Measurements from ENCODE around the gene RAB28. TPM values are rescaled to one million over a fixed set of nuclear protein-coding genes. Genes with fewer than 3 reads are reported as not detected.

Gene RAB28
- total and polyA plus RNA-seq, 9 of the 15 experiments (the other 6 are each of a cell fraction or from before 2014, with no cell fraction given), result 6.7 to 40.4 (median 23.0) TPM

DNA sequence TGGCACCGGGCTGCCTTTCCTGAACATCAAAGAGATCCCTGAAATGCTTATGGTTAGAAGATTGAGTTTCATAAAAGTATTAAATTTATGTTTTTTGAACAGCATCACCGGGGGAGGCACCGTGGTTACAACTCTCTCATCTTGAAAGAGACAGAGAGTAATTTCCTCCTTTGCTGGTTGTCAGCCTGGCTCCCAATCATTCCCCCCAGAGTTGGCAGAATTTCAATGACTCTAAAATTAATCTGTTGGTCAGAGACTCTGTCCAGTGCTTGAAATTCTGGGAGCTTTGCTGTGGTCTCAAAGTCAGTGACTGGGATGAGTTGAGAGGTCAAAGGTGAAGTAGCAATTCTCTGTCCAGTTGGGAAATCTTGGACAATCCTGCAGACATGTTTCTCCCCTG is 135.9 kb downstream of the RAB28 start:
- Histone ChIP-seq H4K20me1 (replicated peaks; ENCODE audit: control insufficient read depth, insufficient read depth, low read length) (no peaks in the 10 kb centered on the region), H2AFZ (ENCODE audit: low read depth, low read length) (no peak overlapping the region), H3K9ac (ENCODE audit: insufficient read depth in 1 of 2, low read depth in 2 of 2, low read length in 2 of 2) (no peak overlapping the region), H3K27me3 (ENCODE audit: control insufficient read depth in 2 of 2, insufficient read depth in 2 of 2, low read length in 2 of 2) (no peaks in the 10 kb centered on the region), H3K4me1 (replicated peaks in 1 of 2; ENCODE audit: control insufficient read depth in 2 of 2, insufficient read depth in 2 of 2, low read length in 2 of 2) (no peaks in the 10 kb centered on the region), H3K4me2 (ENCODE audit: insufficient read depth, low read length) (no peak overlapping the region), H3K4me3 (no peak overlapping the region), H3K79me2 (ENCODE audit: control insufficient read depth, insufficient read depth, low read length) (no peaks in the 10 kb centered on the region), H3K9me1 (ENCODE audit: control insufficient read depth, insufficient read depth, low read length) (no peaks in the 10 kb centered on the region), H3K9me3 (replicated peaks; ENCODE audit: control insufficient read depth, insufficient read depth, low read depth, low read length) (no peaks in the 10 kb centered on the region), H3K36me3 (ENCODE audit: control insufficient read depth, insufficient read depth, low read length) (no peaks in the 10 kb centered on the region), H3K27ac (ENCODE audit: extremely low read depth, low read depth, low read length) (no peak overlapping the region)
- intact Hi-C loops (cut with micrococcal nuclease) (no loop called here), in situ Hi-C loops (cut with MboI) (no loop called here)
- CTCF ChIA-PET (ENCODE audit: low intra/inter-chr PET ratio), result no interaction called here
- ATAC-seq, result no peak
- TF ChIP-seq ZNF75A (CRISPR knock-in tag; IDR thresholded peaks at IDR 0.05) (no peak), C11orf30 (IDR thresholded peaks at IDR 0.05; ENCODE audit: low read depth) (no peak), ZNF347 (CRISPR knock-in tag; IDR thresholded peaks at IDR 0.05; ENCODE audit: low read depth) (no peak), ARHGAP35 (IDR thresholded peaks at IDR 0.05; ENCODE audit: partially characterized antibody) (no peak)
- BruUV-seq (replicated peaks), result no TSS peak
- POLR2A ChIA-PET, result no interaction called here
- WGBS (ENCODE audit: insufficient coverage, low coverage, missing lambda C conversion rate), result 89% methylated on average over 3 of the region's 3 CpGs
- no peak for DNase-seq (ENCODE audit: extremely low read depth in 1 of 4, low spot score in 3 of 4)
- no peak for FAIRE-seq

DNA sequence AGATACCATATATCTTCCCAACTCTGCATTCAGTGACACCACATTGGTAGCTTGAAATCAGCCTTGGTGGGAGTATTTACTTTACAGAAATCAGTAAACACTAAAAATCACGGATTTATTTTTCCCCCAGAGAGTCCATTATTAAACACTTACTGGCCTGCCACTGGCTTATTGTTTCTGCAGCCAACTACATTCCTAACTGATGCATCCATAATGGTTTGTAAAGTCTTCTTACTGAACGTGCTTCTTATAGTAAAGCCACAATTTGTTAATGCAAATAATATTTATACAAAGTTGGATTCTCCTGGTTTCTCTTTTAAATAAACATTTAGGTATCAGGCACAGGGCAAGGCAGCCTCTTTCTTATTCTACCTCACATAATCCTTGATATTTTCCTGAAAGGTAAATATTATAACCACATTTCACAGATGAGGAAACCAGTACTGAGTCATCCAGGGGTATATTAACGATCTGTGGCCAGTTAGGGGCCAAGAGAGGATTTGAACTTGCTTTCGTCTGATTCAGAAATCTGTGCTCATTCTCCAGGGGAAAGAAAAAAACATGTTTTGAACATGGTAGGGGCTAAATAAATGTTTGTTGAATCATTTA is 136.5 kb downstream of the RAB28 start:
- Histone ChIP-seq H3K9me1 (ENCODE audit: control insufficient read depth, insufficient read depth, low read length) (no peaks in the 10 kb centered on the region), H3K4me1 (replicated peaks in 1 of 2; ENCODE audit: control insufficient read depth in 2 of 2, insufficient read depth in 2 of 2, low read length in 2 of 2) (no peaks in the 10 kb centered on the region), H3K4me2 (ENCODE audit: insufficient read depth, low read length) (no peak overlapping the region), H3K27ac (ENCODE audit: extremely low read depth, low read depth, low read length) (no peak overlapping the region), H3K4me3 (no peak overlapping the region), H3K79me2 (ENCODE audit: control insufficient read depth, insufficient read depth, low read length) (no peaks in the 10 kb centered on the region), H3K9ac (ENCODE audit: insufficient read depth in 1 of 2, low read depth in 2 of 2, low read length in 2 of 2) (no peak overlapping the region), H3K27me3 (ENCODE audit: control insufficient read depth in 2 of 2, insufficient read depth in 2 of 2, low read length in 2 of 2) (no peaks in the 10 kb centered on the region), H2AFZ (ENCODE audit: low read depth, low read length) (no peak overlapping the region), H4K20me1 (replicated peaks; ENCODE audit: control insufficient read depth, insufficient read depth, low read length) (no peaks in the 10 kb centered on the region), H3K9me3 (replicated peaks; ENCODE audit: control insufficient read depth, insufficient read depth, low read depth, low read length) (no peaks in the 10 kb centered on the region), H3K36me3 (ENCODE audit: control insufficient read depth, insufficient read depth, low read length) (no peaks in the 10 kb centered on the region)
- ChIA-PET CTCF (ENCODE audit: low intra/inter-chr PET ratio) (no interaction called here), POLR2A (no interaction called here)
- in situ Hi-C loops (cut with MboI), result no loop called here
- WGBS (ENCODE audit: insufficient coverage, low coverage, missing lambda C conversion rate), result 45% methylated on average over 4 of the region's 4 CpGs
- FAIRE-seq (no peak), DNase-seq (ENCODE audit: extremely low read depth in 1 of 4, low spot score in 3 of 4) (no peak), ATAC-seq (no peak)
- BruUV-seq (replicated peaks), result no TSS peak
- no peak for TF ChIP-seq RBM39 (optimal IDR thresholded peaks at IDR 0.05; ENCODE audit: low read depth, low read length)
- no peak for TF ChIP-seq ZFP36 (IDR thresholded peaks at IDR 0.05; ENCODE audit: low read depth, low read length, partially characterized antibody)
- no peak for TF ChIP-seq ZNF408 (CRISPR knock-in tag; IDR thresholded peaks at IDR 0.05; ENCODE audit: low read depth)
- no peak for TF ChIP-seq ZNF766 (CRISPR knock-in tag; conservative IDR thresholded peaks at IDR 0.05)
- no peak for TF ChIP-seq TBP (optimal IDR thresholded peaks at IDR 0.05; ENCODE audit: low read depth, low read length)
- TF ChIP-seq C11orf30 (IDR thresholded peaks at IDR 0.05; ENCODE audit: low read depth), result no peak
- TF ChIP-seq, protein P1, sequence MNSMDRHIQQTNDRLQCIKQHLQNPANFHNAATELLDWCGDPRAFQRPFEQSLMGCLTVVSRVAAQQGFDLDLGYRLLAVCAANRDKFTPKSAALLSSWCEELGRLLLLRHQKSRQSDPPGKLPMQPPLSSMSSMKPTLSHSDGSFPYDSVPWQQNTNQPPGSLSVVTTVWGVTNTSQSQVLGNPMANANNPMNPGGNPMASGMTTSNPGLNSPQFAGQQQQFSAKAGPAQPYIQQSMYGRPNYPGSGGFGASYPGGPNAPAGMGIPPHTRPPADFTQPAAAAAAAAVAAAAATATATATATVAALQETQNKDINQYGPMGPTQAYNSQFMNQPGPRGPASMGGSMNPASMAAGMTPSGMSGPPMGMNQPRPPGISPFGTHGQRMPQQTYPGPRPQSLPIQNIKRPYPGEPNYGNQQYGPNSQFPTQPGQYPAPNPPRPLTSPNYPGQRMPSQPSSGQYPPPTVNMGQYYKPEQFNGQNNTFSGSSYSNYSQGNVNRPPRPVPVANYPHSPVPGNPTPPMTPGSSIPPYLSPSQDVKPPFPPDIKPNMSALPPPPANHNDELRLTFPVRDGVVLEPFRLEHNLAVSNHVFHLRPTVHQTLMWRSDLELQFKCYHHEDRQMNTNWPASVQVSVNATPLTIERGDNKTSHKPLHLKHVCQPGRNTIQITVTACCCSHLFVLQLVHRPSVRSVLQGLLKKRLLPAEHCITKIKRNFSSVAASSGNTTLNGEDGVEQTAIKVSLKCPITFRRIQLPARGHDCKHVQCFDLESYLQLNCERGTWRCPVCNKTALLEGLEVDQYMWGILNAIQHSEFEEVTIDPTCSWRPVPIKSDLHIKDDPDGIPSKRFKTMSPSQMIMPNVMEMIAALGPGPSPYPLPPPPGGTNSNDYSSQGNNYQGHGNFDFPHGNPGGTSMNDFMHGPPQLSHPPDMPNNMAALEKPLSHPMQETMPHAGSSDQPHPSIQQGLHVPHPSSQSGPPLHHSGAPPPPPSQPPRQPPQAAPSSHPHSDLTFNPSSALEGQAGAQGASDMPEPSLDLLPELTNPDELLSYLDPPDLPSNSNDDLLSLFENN (IDR thresholded peaks at IDR 0.05; ENCODE audit: low read depth in 2 of 2, low read length in 2 of 2), result no peak
- intact Hi-C loops (cut with micrococcal nuclease), result no loop called here
